T-helper 17 cell (primary cell): Measurements from ENCODE around the gene RPP25L. TPM values are rescaled to one million over a fixed set of nuclear protein-coding genes. Genes with fewer than 3 reads are reported as not detected.
A peak's percentile ranks its signal among the peaks of the same experiment; 100 is the strongest.

ENCODE experiments used
- ATAC-seq: fragments of 150-1000 bp; cut with Tn5 transposase; 2 replicates; pipeline ENCODE4 v1.10.0; 2021; ENCODE audit warnings: mild to moderate bottlenecking, moderate library complexity
- DNase-seq, 3 donors: peaks; one replicate each; pipeline versions ENCODE4 v3.0.0 to v3.0.0-alpha.2; 2020 to 2021
- H3K9me3 ChIP-seq: one replicate; pipeline ENCODE4 v1.7.0; 2013; ENCODE audit warnings: low read length, mild to moderate bottlenecking; ENCODE audit not compliant: control insufficient read depth, poor library complexity, severe bottlenecking
- H3K27ac Mint-ChIP-seq: one replicate; pipeline ENCODE4 v1.8.0; 2022; ENCODE audit warnings: mild to moderate bottlenecking, moderate library complexity, mixed read lengths
- H3K27me3 Mint-ChIP-seq: one replicate; pipeline ENCODE4 v1.8.0; 2022; ENCODE audit warnings: mixed read lengths
- H3K36me3 Mint-ChIP-seq: one replicate; pipeline ENCODE4 v1.8.0; 2022; ENCODE audit warnings: low read depth, mixed read lengths
- H3K4me1 Mint-ChIP-seq: one replicate; pipeline ENCODE4 v1.8.0; 2022; ENCODE audit warnings: mild to moderate bottlenecking, mixed read lengths
- H3K4me3 Mint-ChIP-seq: one replicate; pipeline ENCODE4 v1.8.0; 2022; ENCODE audit warnings: mild to moderate bottlenecking, moderate library complexity, mixed read lengths
- total RNA-seq, 4 donors: library from RNA in 2 of 4; stranded (reverse) in 2 of 4; gene quantifications; one replicate each; pipeline ENCODE4 v1.2.3 and lab custom pipeline; 2022 to 2026

The RPP25L gene
- total RNA-seq, 2 donors from 2014 or later = 8.3 to 9.0 TPM

DNA sequence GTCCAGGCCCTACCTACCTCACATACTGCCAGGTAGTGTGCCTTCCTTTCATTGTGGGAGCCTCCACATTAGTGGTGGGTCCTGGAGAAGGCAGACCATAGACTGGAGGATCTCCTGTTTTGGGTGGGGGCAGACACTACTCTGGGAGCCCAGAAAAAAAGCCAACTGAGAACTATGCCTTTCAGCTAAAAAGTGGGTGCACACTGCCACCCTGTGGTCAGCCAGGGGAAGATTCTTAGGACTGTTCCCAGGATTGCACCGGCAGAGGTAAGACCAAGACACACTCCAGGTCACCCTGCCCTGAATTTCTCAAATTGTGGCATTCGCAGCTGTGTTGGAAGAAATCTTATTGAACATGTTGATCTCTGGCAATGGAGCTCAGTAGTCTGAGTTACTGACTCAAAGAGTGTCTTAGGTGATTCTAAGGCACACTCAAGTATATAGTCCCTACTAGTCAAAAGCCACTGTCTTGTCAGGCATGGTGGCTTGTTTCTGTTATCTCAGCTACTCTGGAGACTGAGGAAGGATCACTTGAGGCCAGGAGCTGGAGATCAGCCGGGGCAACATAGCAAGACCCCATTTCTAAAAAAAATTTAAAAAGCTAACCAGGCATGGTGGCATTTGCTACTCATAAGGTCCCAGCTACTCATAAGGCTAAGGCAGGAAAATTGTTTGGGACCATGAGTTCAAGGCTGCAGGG lies 22.1 kb upstream of the RPP25L start:
- peaks cover 53% of the 10 kb centered on the region for H3K4me1 Mint-ChIP-seq
- H3K27me3 Mint-ChIP-seq = peaks cover 14% of the 10 kb centered on the region
- DNase-seq (peak; percentile 61 to 71 (median 62)), ATAC-seq (peak; percentile 29)
- H3K36me3 Mint-ChIP-seq = no peaks in the 10 kb centered on the region
- H3K9me3 ChIP-seq = no peaks in the 10 kb centered on the region
- H3K4me3 Mint-ChIP-seq = no peak overlapping the region
- H3K27ac Mint-ChIP-seq = no peak overlapping the region

DNA sequence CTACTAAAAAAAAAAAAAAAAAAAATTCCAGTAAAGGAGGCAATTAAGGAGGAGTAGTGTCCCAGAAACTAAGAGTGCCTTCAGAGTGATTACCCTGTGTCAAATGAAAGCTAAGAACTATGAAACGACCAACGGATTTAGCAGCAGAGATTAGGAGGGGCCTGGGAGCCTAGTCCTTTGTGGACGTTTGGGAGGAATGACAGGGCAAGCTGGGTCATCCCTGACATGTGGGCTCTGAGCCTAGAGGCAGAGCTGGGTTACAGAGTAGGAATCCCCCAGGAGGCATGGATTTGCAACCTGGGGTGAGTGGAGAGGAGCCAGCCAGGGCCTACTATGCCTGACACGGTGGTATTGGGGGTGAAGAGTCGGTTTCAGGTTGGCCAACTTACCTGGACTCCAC lies 21.3 kb upstream of the RPP25L start:
- no peaks in the 10 kb centered on the region for H3K9me3 ChIP-seq
- H3K27me3 Mint-ChIP-seq = peaks cover 21% of the 10 kb centered on the region
- peaks cover 51% of the 10 kb centered on the region for H3K4me1 Mint-ChIP-seq
- H3K36me3 Mint-ChIP-seq = peaks cover 5% of the 10 kb centered on the region
- no peak for DNase-seq
- no peak overlapping the region for H3K4me3 Mint-ChIP-seq
- no peak overlapping the region for H3K27ac Mint-ChIP-seq
- ATAC-seq = no peak

DNA sequence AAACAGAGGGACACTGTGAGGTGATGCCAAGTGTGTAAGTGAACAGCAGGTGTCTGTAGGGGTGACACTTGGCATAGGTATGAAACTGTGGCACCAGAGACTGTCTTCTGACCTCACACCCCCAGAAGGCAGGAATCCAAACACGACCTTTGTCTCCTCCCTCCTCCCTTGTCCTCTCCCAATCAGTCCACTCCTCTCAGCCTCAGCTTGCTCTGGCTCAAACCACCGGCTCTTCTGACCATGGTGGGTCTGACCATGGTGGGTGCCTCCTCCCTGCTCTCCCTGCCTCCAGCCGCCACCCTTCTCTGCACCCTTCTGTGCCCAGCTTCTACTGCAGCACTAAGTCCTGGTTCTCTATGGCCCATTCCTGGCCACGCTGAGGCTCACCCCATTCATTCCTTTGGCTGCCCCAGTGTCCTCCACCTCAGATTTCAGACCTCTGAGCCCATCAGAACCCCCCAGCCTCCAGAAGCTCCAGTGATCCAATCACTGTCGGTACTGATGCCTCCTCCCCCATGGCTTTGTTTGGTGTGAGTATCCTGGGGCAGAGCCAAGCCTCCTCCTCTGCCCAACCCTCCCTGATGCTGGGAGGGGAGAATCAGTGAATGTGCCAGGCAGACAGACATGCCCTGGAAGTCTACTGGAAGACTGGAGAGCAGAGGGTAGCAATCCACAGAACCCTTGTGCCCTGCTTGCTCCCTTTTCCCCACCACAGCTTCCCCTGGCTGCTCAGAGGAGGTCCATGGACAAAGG lies 18.7 kb upstream of the RPP25L start:
- ATAC-seq (no peak), DNase-seq (no peak)
- peaks cover 42% of the 10 kb centered on the region for H3K27me3 Mint-ChIP-seq
- H3K27ac Mint-ChIP-seq = no peak overlapping the region
- peaks cover 11% of the 10 kb centered on the region for H3K36me3 Mint-ChIP-seq
- H3K4me1 Mint-ChIP-seq = peaks cover 40% of the 10 kb centered on the region
- H3K9me3 ChIP-seq = no peaks in the 10 kb centered on the region
- H3K4me3 Mint-ChIP-seq = peak overlapping the region; percentile 87

DNA sequence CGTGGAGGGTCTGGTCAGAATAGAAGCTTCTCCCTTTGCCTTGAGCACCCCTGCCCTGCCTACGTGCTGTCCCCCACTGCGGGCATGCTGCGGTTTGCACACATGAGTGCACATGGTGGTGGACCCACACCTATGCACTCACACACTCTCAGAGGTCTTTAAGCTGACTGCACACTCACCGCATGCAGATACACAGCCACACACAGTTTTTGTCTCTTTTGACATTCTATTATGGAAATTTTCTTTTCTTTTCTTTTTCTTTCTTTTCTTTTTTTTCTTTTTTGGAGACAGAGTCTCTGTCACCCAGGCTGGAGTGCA lies 17.6 kb upstream of the RPP25L start:
- Mint-ChIP-seq H3K27me3 (peaks cover 50% of the 10 kb centered on the region), H3K36me3 (peaks cover 11% of the 10 kb centered on the region), H3K27ac (peak overlapping the region; percentile 68)

DNA sequence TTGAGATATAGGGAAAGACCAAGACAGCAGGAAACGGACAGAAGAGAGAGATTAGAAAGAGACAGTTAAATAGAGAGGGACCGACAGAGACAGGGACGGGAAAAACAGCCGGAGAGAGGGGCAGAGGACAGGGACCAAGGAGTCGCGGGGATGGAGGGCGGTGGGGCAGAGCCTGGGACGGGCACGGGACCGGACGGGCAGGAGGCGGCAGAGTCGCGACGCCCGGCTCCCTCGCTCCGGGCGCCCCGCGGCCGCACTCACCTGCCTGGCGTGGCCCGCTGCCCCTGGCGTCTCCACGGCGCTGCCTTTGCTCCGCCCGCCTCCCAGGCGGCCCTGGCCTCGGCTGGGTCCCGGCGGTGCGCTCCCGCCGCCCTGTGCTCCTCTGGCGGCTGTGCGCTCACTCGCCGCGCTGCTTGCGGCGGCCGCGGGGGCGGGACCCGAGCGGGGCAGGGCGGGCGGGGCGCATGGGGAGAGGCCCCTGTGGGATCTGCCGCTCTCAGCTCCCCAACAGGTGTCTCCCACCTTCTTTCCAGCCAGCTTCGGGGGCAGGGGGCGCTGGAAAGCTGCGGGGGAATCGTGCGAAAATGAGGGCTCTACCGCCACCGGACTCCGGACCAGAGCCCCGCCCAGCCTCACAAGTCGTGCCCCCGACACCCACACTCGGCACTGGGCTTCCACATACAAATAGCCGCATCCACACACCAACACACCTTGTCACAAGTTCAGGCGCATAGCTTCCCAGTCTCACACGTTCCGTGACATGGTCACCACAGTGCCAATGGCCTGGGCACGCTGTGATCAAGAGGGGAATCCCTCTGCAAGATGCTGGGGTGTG lies 17.0 kb upstream of the RPP25L start, which contains the start of gene ARID3C:
Gene ARID3C (minus strand): TSS at position 411 of the 835 bp plus-strand sequence. CDS start 1,052 bp downstream, outside the sequence.
- Mint-ChIP-seq H3K27ac (peak within 1 kb of the TSS; percentile 68), H3K36me3 (peaks cover 11% of the 10 kb centered on the region), H3K27me3 (peaks cover 53% of the 10 kb centered on the region), H3K4me3 (peak within 1 kb of the TSS; percentile 98), H3K4me1 (peaks cover 31% of the 10 kb centered on the region)
- DNase-seq = peak in 2 of 3 donors; percentile 36 to 45
- no peaks in the 10 kb centered on the region for H3K9me3 ChIP-seq
- peak; percentile 86 for ATAC-seq

More for the DNA sequence above, 17.6 kb upstream of the RPP25L start:
- H3K4me1 Mint-ChIP-seq = peaks cover 35% of the 10 kb centered on the region
- H3K9me3 ChIP-seq = no peaks in the 10 kb centered on the region
- no peak for ATAC-seq
- DNase-seq = no peak
- peak overlapping the region; percentile 87 for H3K4me3 Mint-ChIP-seq

DNA sequence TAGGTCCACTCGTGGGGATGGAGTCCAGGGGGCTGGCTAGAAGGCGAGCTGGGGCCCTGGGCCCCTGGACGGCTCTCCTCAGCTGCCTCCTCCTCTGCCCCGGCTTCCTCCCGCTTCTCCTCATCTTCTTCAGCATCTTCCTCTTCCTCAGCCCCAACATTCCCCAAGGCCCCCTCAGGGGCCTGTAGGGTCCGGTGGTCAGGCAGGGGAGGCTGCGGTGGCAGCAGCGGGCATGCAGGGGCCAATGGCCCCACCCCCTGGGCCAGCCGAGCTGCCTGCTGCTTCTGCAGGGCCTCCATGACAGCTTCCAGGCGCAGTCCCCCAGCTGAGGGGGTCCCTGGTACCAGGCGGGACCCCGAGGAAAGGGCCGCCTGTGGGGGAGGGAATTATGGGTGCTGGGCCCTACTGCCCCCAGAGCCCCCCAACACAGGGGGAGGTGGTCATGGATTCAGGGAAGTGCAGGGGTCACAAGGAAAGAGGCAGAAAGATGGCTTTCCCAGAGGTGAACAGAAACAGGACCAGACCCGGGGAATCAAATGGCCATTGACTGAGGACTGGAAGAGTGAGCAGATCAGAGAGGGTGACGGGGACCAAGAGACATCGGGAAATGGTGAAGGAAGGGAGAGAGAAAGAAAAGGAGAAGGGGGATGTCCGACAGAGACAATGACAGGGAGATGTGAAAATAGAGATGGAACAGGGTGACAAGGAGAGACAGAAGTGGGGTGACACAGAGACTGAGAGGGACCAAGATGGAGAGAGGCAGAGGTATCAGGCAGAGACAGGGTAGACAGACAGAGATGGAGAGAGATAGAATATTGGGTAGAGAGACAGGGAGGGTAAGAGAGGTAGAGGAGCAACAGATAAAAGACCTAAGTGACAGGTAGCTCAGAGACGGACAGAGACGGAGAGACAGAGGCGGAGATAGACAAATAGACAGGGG lies 16.1 kb upstream of the RPP25L start:
- Mint-ChIP-seq H3K36me3 (peaks cover 14% of the 10 kb centered on the region), H3K27ac (no peak overlapping the region), H3K4me1 (peaks cover 31% of the 10 kb centered on the region), H3K4me3 (peak overlapping the region; percentile 98), H3K27me3 (peaks cover 62% of the 10 kb centered on the region)
- no peaks in the 10 kb centered on the region for H3K9me3 ChIP-seq
- peak; percentile 10 for ATAC-seq
- DNase-seq = no peak

DNA sequence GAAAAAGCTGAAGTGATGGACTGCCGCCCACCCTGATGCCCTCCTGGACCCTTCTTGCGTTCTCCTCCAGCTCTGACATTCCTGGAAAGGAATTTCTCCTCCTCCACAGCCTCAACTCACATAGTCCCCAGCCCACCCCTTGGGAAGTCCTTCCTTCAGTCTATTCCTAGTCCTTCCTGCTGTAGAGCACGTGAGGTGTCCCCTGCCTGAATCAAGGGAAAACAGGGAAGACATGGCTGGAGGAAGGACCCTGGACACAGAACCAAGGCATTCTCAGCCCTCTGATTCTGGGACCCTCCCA lies 13.2 kb upstream of the RPP25L start:
- peaks cover 17% of the 10 kb centered on the region for H3K36me3 Mint-ChIP-seq
- H3K4me1 Mint-ChIP-seq = peaks cover 29% of the 10 kb centered on the region
- no peak for DNase-seq
- ATAC-seq = no peak
- H3K27ac Mint-ChIP-seq = no peak overlapping the region
- no peaks in the 10 kb centered on the region for H3K9me3 ChIP-seq
- no peak overlapping the region for H3K4me3 Mint-ChIP-seq
- peaks cover 77% of the 10 kb centered on the region for H3K27me3 Mint-ChIP-seq

DNA sequence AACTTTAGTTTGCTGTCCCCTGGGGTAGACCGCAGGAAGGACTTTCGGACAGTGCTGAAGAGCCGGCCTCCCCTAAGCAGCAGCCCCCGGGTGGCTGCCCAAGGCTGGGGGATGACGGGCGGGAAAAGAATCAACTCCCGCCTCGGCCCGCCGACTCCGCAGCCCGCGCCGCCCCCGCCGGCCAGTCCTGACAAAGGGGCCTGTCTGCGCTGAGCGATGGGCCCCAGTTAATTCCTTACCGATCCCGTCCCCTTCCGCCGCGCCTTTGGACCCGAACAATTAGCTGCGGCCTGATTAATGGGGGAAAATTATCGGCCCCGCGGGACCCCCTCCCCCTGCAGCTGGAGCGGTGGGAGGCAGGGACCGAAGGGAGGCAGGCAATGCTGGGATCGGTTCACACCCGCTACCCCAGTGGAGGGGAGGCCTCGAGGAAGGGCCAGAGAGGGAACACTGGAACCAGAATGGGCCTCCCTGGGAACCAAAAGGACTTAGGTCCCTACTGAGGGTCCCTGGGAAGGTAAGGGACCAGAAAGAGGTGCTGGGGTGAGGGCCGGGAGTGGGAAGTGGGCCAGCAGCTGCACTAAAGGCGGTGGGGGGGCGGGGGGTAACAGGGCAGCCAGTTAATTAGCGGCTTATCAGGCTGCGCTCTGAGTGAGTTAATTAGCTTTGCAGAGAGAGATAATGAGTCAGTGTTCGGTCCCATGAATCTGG lies 12.7 kb upstream of the RPP25L start:
- Mint-ChIP-seq H3K36me3 (peaks cover 17% of the 10 kb centered on the region), H3K4me1 (peaks cover 31% of the 10 kb centered on the region), H3K27me3 (peaks cover 72% of the 10 kb centered on the region), H3K4me3 (no peak overlapping the region), H3K27ac (no peak overlapping the region)
- H3K9me3 ChIP-seq = no peaks in the 10 kb centered on the region
- no peak for DNase-seq
- no peak for ATAC-seq

DNA sequence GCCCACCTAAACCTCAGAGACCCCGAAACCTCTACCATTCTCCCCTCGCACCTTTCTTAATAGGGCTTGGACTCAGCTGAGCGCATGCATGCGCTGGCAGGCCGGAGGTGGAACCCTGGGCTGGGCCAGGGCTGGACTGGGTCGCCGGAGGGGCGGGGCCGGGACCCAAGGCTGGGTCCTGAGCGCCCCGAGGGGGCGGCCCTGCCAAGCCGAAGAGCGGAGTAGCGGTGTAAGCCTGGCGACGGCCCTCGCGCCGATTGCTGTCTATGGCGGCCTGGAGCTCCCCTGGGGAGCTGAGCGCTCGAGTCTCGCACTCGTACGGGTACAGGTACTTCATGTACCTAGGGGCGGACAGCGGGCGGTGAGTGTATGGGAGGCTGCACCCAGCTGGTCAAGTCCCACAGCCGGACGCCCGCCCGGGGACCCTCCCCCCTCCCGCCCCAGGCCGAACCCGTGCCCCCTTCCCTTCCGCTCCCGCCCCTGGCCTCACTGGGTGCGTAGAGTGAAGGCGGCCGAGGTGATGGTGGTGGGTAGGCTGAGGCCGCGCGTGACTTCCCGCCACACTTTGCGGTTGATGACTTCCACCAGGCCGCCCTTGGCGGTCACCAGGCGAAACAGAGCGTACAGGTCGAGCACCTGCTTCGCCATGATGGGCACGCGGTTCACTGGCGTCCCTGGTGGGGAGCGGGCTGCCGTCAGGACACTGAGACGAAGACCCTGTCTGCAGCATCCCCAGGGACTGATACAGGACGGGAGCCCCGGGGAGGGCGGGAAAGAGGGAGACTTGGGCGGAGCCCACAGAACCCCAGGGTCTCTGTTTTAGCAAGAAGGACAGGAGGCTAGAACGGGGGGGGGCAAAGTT lies 11.7 kb upstream of the RPP25L start:
- Mint-ChIP-seq H3K27ac (no peak overlapping the region), H3K27me3 (peaks cover 65% of the 10 kb centered on the region), H3K4me1 (peaks cover 35% of the 10 kb centered on the region), H3K4me3 (peak overlapping the region; percentile 45), H3K36me3 (peaks cover 17% of the 10 kb centered on the region)
- ATAC-seq (no peak), DNase-seq (no peak)
- H3K9me3 ChIP-seq = no peaks in the 10 kb centered on the region

DNA sequence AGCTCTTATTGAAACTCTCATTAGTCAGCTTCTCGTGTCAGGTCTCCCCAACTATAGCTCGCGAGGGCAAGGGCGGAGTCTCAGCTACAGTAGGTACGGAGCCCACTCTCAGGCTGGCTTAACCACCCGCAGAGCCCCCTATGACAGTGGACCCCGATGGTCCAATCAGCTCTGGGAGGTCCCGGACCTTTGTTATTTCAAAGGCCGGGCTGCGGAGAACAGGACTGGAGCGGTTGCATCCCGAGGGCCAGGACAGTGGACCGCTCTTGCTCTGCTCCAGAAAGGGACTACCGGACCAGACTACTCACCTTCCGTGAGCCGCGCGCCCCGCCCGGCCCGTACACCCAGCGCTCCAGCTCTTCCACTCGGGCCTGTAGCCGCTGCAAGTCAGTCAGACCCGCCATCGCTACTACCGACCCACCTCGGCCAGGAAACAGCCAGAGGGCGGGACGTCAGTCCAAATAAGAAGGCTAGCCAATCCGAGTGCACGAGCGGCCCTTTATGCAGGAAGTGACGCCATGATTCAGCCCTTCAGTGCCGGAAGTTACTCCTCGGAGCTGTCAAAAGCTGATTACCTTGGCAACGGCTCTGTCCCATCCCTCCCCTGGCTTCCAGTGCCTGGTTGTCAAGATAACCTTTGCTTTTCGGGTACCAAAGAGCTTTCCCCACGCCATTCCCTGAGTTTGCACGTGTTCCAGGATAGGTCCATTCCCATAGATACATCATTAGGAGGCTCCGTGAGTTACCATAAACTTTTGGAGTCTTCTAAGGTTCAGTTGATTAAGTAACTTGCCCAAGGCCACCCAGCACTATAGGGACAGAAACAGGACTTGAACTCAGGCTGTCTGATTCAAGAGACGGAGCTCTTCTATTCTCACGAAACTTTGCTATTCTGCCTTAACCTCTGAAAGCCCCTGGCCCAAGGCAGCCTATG lies 8.4 kb upstream of the RPP25L start, which contains the start of gene DCTN3:
Gene DCTN3 (minus strand): TSS at position 435 of the 934 bp plus-strand sequence. CDS start 31 bp downstream, at position 404.
- DNase-seq (peak; percentile 78 to 85 (median 81)), ATAC-seq (peak; percentile 99)
- peak within 1 kb of the TSS; percentile 94 for H3K4me3 Mint-ChIP-seq
- no peaks in the 10 kb centered on the region for H3K9me3 ChIP-seq
- H3K36me3 Mint-ChIP-seq = peaks cover 14% of the 10 kb centered on the region
- peaks cover 36% of the 10 kb centered on the region for H3K27me3 Mint-ChIP-seq
- peaks cover 33% of the 10 kb centered on the region for H3K4me1 Mint-ChIP-seq
- peak within 1 kb of the TSS; percentile 98 for H3K27ac Mint-ChIP-seq
